ENCODE measurements around the gene CATSPERZ. TPM values are rescaled to one million over a fixed set of nuclear protein-coding genes. Genes with fewer than 3 reads are reported as not detected.

Gene CATSPERZ
- total and polyA plus RNA-seq, 9 of the 15 experiments (the other 6 are each of a cell fraction or from before 2014, with no cell fraction given), result 0.86 to 8.5 (median 3.5) TPM

DNA sequence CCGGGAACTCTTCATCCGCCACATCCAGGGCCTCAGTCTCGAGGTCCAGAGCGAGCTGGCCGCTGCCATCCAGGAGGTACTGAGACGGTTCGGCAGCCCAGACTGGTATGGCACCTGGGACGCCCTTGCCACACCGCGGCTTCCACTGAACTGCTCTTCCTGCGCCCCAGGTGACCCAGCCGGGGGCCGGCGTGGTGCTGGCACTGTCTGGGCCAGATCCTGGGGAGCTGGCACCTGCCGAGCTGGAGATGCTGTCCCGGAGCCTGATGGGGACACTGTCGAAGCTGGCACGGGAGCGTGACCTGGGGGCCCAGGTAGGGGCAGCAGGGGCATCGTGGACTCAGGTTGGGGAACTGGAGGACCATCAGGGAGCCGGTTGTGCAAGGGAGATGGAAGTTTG lies 41.3 kb downstream of the CATSPERZ start:
- no peaks in the 10 kb centered on the region for H3K9me3 ChIP-seq (replicated peaks; ENCODE audit: control insufficient read depth, insufficient read depth, low read depth, low read length)
- intact Hi-C loops (cut with micrococcal nuclease) (no loop called here), in situ Hi-C loops (cut with MboI) (no loop called here)
- FAIRE-seq, result no peak
- H3K27ac ChIP-seq (ENCODE audit: extremely low read depth, low read depth, low read length), result no peak overlapping the region
- H3K4me3 ChIP-seq, result no peak overlapping the region
- 90% methylated on average over 12 of the region's 21 CpGs for WGBS (ENCODE audit: insufficient coverage, low coverage, missing lambda C conversion rate)
- H3K4me2 ChIP-seq (ENCODE audit: insufficient read depth, low read length), result peak overlapping the region; percentile 75; the same call in 1 of the 2 replicates
- no peak overlapping the region for H2AFZ ChIP-seq (ENCODE audit: low read depth, low read length)
- H3K9ac ChIP-seq (ENCODE audit: insufficient read depth in 1 of 2, low read depth in 2 of 2, low read length in 2 of 2), result peak overlapping the region in 1 of 2 experiments; percentile 84; a peak in 2 of 4 replicates
- H3K36me3 ChIP-seq (ENCODE audit: control insufficient read depth, insufficient read depth, low read length), result no peaks in the 10 kb centered on the region
- ChIA-PET POLR2A (interaction anchor here (0.6 to 2.6 kb wide), 12 partner anchors 9 to 213 kb away, joined by 3 to 20 read pairs (median 4); partner anchors contain the start of genes PRDX5 and TRMT112), CTCF (ENCODE audit: low intra/inter-chr PET ratio) (no interaction called here)
- peaks cover 26 to 59% of the 10 kb centered on the region in 2 experiments; a peak in 4 of 5 replicates for H3K4me1 ChIP-seq (replicated peaks in 1 of 2; ENCODE audit: control insufficient read depth in 2 of 2, insufficient read depth in 2 of 2, low read length in 2 of 2)
- no peaks in the 10 kb centered on the region; the same call in 1 of the 2 replicates for H4K20me1 ChIP-seq (replicated peaks; ENCODE audit: control insufficient read depth, insufficient read depth, low read length)
- H3K9me1 ChIP-seq (ENCODE audit: control insufficient read depth, insufficient read depth, low read length), result no peaks in the 10 kb centered on the region
- H3K79me2 ChIP-seq (ENCODE audit: control insufficient read depth, insufficient read depth, low read length), result no peaks in the 10 kb centered on the region
- DNase-seq (ENCODE audit: extremely low read depth in 1 of 4, low spot score in 3 of 4), result no peak
- no peak for TF ChIP-seq HIVEP1 (CRISPR knock-in tag; IDR thresholded peaks at IDR 0.05)
- no peak for TF ChIP-seq PHTF2 (CRISPR knock-in tag; IDR thresholded peaks at IDR 0.05)
- TF ChIP-seq, protein P1, sequence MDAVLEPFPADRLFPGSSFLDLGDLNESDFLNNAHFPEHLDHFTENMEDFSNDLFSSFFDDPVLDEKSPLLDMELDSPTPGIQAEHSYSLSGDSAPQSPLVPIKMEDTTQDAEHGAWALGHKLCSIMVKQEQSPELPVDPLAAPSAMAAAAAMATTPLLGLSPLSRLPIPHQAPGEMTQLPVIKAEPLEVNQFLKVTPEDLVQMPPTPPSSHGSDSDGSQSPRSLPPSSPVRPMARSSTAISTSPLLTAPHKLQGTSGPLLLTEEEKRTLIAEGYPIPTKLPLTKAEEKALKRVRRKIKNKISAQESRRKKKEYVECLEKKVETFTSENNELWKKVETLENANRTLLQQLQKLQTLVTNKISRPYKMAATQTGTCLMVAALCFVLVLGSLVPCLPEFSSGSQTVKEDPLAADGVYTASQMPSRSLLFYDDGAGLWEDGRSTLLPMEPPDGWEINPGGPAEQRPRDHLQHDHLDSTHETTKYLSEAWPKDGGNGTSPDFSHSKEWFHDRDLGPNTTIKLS (IDR thresholded peaks at IDR 0.05; ENCODE audit: borderline replicate concordance, low read depth), result no peak
- TF ChIP-seq, protein P2, sequence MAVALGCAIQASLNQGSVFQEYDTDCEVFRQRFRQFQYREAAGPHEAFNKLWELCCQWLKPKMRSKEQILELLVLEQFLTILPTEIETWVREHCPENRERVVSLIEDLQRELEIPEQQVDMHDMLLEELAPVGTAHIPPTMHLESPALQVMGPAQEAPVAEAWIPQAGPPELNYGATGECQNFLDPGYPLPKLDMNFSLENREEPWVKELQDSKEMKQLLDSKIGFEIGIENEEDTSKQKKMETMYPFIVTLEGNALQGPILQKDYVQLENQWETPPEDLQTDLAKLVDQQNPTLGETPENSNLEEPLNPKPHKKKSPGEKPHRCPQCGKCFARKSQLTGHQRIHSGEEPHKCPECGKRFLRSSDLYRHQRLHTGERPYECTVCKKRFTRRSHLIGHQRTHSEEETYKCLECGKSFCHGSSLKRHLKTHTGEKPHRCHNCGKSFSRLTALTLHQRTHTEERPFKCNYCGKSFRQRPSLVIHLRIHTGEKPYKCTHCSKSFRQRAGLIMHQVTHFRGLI (CRISPR knock-in tag; IDR thresholded peaks at IDR 0.05), result no peak
- peak; percentile 6 for TF ChIP-seq FIP1L1 (IDR thresholded peaks at IDR 0.05; ENCODE audit: low read depth, low read length, poor library complexity, severe bottlenecking)
- no peak for TF ChIP-seq SP1 (CRISPR knock-in tag; IDR thresholded peaks at IDR 0.05)
- TF ChIP-seq CHCHD3 (CRISPR knock-in tag; IDR thresholded peaks at IDR 0.05), result no peak
- TF ChIP-seq, protein P3, sequence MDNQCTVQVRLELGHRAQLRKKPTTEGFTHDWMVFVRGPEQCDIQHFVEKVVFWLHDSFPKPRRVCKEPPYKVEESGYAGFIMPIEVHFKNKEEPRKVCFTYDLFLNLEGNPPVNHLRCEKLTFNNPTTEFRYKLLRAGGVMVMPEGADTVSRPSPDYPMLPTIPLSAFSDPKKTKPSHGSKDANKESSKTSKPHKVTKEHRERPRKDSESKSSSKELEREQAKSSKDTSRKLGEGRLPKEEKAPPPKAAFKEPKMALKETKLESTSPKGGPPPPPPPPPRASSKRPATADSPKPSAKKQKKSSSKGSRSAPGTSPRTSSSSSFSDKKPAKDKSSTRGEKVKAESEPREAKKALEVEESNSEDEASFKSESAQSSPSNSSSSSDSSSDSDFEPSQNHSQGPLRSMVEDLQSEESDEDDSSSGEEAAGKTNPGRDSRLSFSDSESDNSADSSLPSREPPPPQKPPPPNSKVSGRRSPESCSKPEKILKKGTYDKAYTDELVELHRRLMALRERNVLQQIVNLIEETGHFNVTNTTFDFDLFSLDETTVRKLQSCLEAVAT (IDR thresholded peaks at IDR 0.05), result 0 out of 4 replicates have a peak, but pooled peaks of 1 of the 2 experiments have one; percentile 2
- TF ChIP-seq ZNF408 (CRISPR knock-in tag; IDR thresholded peaks at IDR 0.05; ENCODE audit: low read depth), result no peak
- TF ChIP-seq KDM4B (IDR thresholded peaks at IDR 0.05; ENCODE audit: borderline replicate concordance in 2 of 2, low read depth in 1 of 2), result 0 out of 4 replicates have a peak, but pooled peaks of 1 of the 2 experiments have one; percentile 1
- no peak for TF ChIP-seq POLR3G (IDR thresholded peaks at IDR 0.05; ENCODE audit: extremely low read depth, insufficient read length, insufficient replicate concordance)
- no TSS peak for BruUV-seq (replicated peaks)
- ATAC-seq, result no peak
- H3K27me3 ChIP-seq (ENCODE audit: control insufficient read depth in 2 of 2, insufficient read depth in 2 of 2, low read length in 2 of 2), result no peaks in the 10 kb centered on the region
